SK-N-SH treated with all-trans-retinoic acid at 6 μM for 48 hours (cell line): ENCODE data around the gene MED7.

Experiments used
- PATZ1 ChIP-seq: fragments of 250-450 bp; sonication (Bioruptor Pico); IDR thresholded peaks from 2 replicates; pipeline ENCODE4 v1.8.0; 2020; ENCODE audit warnings: mild to moderate bottlenecking, moderate library complexity, borderline replicate concordance
- PPARA ChIP-seq: fragments of 250-450 bp; sonication (Bioruptor Pico); IDR thresholded peaks from 2 replicates; pipeline ENCODE4 v1.5.0; 2020; ENCODE audit warnings: mild to moderate bottlenecking, borderline replicate concordance
- RARB ChIP-seq: fragments of 250-450 bp; sonication (Bioruptor Pico); IDR thresholded peaks from 2 replicates; pipeline ENCODE4 v1.8.0; 2021; ENCODE audit warnings: mild to moderate bottlenecking, moderate library complexity

- TF ChIP-seq RARB (CRISPR knock-in tag), result no peak
- no peak for TF ChIP-seq PATZ1 (CRISPR knock-in tag)
- no peak for TF ChIP-seq PPARA
Measured at GRCh38 chr5:157172403-157172802, 29.7 kb upstream of the MED7 start.
